NCI-H146 treated with DMSO at 0.1 percent for 48 hours (cell line): ENCODE results near the gene LAMTOR2.

Source experiments
- DNase-seq: peaks from one replicate; lab custom pipeline; 2025; ENCODE audit not compliant: unreplicated experiment; lab: John Stamatoyannopoulos, UW

Gene LAMTOR2

DNA sequence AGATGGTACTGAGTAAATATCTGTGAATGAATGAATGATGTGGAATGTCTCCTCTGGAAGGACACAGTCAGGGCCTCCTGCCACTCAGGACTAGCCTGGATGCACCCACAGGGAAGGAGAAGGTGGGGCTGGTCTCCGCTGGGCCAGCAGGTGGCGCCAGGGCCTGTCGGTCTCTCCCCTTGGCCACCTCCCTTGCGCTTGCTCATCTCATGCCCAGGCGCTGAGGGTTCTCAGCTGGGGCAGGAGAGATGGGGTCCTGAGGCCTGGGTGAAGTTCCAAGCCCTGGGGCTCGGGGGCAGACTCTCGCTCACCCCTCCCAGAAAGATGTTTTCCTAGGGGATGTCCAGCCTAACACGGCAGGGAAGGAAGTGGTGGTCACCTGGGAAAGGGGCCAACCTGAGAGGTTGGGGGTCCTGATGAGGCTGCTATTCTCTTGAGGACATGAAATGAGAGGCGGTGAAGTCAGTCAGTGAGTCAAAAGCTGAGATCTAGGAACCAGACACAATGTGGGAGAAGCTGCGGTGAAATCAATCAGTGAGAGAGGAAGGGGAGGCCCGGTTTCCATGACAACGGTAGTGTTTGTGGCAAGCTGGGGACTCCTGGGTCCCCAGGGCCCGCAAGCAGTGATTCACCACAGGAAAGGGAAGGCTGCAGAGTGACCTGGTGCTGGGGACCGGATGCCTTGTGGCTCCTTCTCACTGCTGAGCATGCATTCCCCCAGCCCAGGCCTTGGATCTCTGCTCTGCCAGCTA lies 42.2 kb downstream of the LAMTOR2 start:
- DNase-seq, result peak; percentile 16

DNA sequence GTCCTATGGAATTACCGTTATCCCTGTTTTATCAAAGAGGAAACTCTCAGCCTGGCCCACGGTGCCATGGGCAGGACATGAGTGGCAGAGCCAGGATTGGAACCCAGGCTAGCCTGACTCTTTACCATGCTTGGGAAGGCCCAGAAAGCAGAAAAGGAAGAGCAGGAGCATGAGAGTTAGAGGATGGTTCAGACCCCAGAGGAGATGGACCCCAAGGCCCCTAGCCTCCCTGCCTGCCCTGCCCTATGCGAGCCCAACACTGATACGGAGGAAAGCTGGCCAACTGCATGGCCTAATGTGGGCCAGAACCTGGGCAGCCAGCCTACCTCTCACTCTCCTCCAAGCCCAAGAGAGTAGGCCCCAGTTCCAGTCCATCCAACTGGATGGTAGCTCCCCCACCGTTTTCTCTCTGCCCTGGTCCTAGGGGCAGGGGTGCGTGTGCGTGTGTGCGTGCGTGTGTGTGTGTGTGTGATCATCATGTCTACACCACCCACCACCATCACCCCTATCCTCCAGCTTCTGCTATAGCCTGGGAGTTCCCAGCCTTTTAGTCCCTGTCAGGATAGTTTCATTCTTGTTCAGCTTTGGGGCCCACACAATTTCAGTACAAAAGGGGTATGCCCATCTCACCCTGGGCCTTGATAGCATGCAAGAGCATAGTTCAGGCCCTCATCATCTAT lies 43.1 kb downstream of the LAMTOR2 start:
- no peak for DNase-seq

- peak; percentile 14 for DNase-seq
These were observed 44.2 kb downstream of the LAMTOR2 start for GRCh38 chr1:156098784-156099183.

GRCh38 chr1:156099282-156099681 lies 44.7 kb downstream of the LAMTOR2 start:
- DNase-seq, result no peak

- DNase-seq, result no peak
These were observed 45.8 kb downstream of the LAMTOR2 start for GRCh38 chr1:156100205-156100995.

- no peak for DNase-seq
These were observed 47.3 kb downstream of the LAMTOR2 start for GRCh38 chr1:156101880-156102279.

DNA sequence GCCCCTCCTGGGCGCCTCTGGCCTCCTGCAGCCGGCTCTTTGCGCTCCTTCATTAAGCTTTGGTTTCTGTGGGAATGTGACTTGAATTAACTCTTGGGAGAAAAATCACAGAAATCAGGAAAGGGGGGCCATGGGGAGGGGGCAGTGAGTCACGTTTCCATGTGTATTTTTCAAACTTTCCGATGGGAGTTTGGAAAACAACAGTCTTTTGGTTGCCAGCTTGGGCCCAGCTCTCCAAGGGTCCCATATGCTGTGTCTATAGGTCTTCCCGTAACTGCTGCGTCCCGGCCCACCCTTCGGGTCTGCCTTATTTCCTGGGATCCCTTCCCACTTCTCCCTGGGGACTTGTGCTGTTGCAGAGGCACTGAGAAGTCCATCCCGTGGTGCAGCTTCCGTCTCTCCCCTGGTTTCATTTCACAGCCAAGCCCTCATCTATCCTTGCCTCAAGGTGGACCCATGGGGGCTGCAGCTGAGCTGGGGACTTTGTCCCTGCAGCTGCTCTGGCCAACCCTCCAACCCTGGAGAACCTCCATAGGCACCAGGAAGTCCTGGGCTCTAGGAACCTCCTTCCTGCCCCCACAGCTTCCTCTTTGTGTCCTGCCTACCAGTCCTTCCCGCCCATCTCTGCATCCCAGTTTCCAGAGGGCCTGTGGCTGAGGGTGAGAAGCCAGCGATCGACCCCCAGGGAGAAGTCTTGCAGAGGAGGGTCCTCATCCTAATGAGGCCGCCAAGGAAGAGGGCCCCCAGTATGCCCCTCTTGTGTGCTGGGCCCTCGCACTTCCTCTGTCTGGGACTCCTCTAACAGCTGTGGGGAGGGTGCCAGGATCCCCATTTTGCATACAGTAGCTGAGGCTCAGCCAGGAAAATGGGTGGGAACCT lies 48.3 kb downstream of the LAMTOR2 start:
- DNase-seq, result no peak

- no peak for DNase-seq
These were observed 49.0 kb downstream of the LAMTOR2 start for GRCh38 chr1:156103521-156103947.

DNA sequence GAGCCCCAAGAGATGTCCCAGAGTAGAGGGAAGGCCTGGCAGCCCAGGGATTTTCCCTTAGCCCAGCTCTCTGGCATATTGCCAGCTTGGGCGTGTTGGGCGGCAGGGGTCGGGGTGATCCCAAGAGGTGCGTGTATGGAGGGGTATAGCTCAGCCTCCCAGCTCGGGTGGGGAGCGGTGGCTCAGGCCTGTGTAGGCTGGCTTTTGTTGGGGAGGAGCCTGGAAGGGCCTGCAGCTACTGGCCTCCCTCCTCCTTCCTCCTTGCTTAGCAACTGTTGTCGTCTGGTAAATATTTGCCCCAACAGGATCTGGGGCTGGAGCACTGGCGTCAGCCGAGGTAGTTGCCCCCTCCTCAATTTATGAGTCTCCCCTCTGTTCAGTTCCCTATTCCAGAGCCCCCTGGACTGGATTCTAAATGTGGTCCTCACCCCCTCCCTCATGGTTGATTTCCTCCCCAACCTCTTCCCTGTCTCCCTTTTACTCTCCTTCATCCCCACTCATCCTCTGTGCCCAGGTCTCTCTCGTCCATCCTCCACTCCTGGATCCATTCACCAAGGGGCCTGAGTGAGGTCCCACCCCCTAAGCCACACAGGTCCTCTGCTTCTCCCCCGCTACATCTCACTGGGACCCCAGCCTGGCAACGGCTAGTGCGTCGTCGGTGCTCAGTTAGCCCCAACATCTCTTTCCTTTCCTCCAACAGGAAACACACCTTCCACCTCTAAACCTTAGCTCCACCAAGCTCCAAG lies 49.7 kb downstream of the LAMTOR2 start:
- DNase-seq, result no peak

- no peak for DNase-seq
These were observed 50.6 kb downstream of the LAMTOR2 start for GRCh38 chr1:156104861-156105832.

DNA sequence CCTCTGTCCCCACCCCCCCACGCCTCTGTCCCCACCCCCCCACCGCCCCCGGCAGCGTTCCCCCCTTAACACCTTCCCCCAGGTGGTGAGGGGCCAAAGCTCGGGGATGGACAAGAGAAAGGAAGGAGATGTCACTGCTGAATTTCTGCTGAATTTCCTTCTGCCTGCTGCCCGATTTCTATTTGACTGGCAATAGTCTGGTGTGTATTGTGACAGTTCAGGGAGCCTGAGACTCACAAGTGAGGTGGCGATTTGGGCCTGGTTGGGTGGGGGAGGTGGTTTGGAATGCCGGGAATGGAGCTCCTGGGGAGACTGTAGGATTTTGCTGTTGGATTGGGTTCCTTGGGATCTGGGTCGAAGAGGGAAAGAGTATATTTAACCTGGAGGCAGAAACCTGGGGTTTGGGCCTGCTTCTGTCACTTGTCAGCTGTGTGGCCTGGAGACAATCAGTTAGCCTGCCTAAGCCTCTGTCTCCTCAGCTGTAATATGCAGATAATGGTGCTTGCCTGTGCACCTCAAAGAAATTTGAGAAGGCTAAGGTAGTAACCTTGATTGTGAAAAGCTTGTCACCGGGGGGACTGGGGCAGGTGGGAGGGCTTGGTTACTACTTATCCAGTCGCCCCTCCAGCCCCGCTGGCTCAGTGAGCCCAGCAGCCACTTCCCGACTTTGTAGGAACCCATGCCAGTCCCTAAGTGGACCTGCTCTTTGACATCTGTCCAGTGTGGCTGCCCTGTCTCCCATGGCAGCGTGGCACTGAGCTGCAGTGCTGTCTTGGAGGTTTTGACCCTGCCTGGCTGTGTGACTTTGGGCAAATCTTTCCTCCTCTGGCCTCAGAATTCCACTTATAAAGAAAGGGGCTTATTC lies 52.3 kb downstream of the LAMTOR2 start:
- no peak for DNase-seq

GRCh38 chr1:156108057-156108456 lies 53.5 kb downstream of the LAMTOR2 start:
- no peak for DNase-seq
